Memory B cell (primary cell): ENCODE results near the gene GLT6D1.

ENCODE experiments used
- ATAC-seq: fragments of 150-1000 bp; cut with Tn5 transposase; 2 replicates; pipeline ENCODE4 v1.10.0; 2021; ENCODE audit warnings: low read depth, mild to moderate bottlenecking, moderate library complexity
- DNase-seq, 2 donors: peaks; one replicate each; pipeline ENCODE4 v3.0.0; 2022; ENCODE audit warnings: low spot score in 2 of 2
- H3K27ac Mint-ChIP-seq: one replicate; pipeline ENCODE4 v1.8.0; 2022; ENCODE audit warnings: mild to moderate bottlenecking, moderate library complexity, mixed read lengths
- H3K27me3 Mint-ChIP-seq: one replicate; pipeline ENCODE4 v1.8.0; 2022; ENCODE audit warnings: mixed read lengths
- H3K36me3 Mint-ChIP-seq: one replicate; pipeline ENCODE4 v1.8.0; 2022; ENCODE audit warnings: mild to moderate bottlenecking, mixed read lengths
- H3K4me1 Mint-ChIP-seq: one replicate; pipeline ENCODE4 v1.8.0; 2022; ENCODE audit warnings: mixed read lengths
- H3K4me3 Mint-ChIP-seq: one replicate; pipeline ENCODE4 v1.8.0; 2022; ENCODE audit warnings: mild to moderate bottlenecking, moderate library complexity, mixed read lengths
- H3K9me3 Mint-ChIP-seq: one replicate; pipeline ENCODE4 v1.8.0; 2022; ENCODE audit warnings: mixed read lengths

Gene GLT6D1

GRCh38 chr9:135601988-135602387 is 37.4 kb downstream of the GLT6D1 start:
- H3K27ac Mint-ChIP-seq = no peak overlapping the region
- H3K27me3 Mint-ChIP-seq = peaks cover 14% of the 10 kb centered on the region
- no peaks in the 10 kb centered on the region for H3K4me1 Mint-ChIP-seq
- ATAC-seq (no peak), DNase-seq (no peak)
- no peaks in the 10 kb centered on the region for H3K9me3 Mint-ChIP-seq
- no peaks in the 10 kb centered on the region for H3K36me3 Mint-ChIP-seq
- H3K4me3 Mint-ChIP-seq = no peak overlapping the region

DNA sequence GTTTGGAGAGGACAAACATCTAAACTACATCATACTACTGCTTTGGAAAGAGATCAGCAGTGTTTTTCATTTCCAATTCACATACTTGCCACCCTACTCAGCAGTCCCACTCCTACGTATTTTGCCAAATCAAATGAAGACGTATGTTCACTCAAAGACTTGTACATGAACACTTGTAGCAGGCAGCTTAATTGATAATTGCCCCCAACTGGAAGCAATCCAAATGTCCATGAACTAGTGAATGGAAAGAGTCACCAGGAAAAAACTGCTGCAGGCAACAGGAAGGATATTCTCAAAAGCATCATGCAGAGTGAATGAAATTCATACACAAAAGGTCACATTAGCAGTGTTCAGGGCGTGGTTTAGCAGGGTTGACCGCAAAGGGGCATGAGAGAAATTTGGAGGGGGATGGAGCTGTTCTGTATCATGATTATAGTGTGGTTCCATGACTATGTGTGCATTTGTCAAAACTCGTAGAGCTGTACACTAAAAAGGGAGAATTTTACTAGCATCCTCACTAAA is 39.0 kb downstream of the GLT6D1 start:
- Mint-ChIP-seq H3K27me3 (peaks cover 11% of the 10 kb centered on the region), H3K4me3 (no peak overlapping the region), H3K4me1 (no peaks in the 10 kb centered on the region), H3K27ac (no peak overlapping the region), H3K36me3 (no peaks in the 10 kb centered on the region), H3K9me3 (peaks cover 2% of the 10 kb centered on the region)
- DNase-seq (no peak), ATAC-seq (no peak)

DNA sequence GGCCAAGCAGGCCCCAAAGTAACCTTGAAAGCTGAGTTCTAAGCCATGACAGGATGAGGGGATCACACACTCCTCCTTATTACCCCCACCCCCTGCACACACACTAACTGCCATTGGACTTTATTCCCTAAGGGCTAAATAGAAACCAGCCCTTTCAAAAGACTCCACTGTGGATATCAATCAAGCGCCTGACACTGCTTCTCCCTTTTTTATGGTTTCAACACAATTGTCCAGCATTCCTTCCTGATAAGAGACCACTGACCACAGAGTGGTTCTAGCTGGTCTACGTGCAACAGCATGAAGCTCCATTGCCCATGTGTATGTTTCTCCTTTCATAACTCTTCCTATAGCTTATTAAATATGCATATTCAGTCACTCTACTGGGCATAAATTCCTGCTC is 43.1 kb downstream of the GLT6D1 start:
- Mint-ChIP-seq H3K9me3 (peaks cover 4% of the 10 kb centered on the region), H3K27me3 (peaks cover 9% of the 10 kb centered on the region), H3K36me3 (no peaks in the 10 kb centered on the region), H3K4me3 (no peak overlapping the region), H3K4me1 (no peaks in the 10 kb centered on the region), H3K27ac (no peak overlapping the region)
- DNase-seq = no peak
- no peak for ATAC-seq

DNA sequence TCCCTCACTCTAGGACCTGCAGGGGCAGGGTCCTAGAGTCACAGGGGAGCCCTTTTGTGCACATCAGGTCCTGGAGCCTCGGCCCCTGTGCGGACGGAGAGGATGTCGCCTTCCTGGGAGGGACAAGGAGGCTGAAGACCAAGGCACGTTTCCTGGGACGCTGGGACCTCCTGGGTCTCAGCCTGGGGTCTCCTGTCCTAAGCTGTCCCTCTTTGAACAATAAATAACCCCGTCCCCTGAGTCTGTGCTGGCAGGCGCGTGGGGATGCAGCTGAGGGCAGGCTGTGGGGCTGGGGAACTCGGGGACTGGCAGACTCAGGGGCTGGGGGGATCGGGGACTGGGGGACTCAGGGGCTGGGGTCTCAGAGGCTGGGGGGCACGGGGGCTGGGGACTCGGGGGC is 46.7 kb downstream of the GLT6D1 start:
- no peak overlapping the region for H3K4me3 Mint-ChIP-seq
- no peak for ATAC-seq
- H3K27ac Mint-ChIP-seq = no peak overlapping the region
- H3K9me3 Mint-ChIP-seq = peaks cover 4% of the 10 kb centered on the region
- H3K36me3 Mint-ChIP-seq = no peaks in the 10 kb centered on the region
- H3K27me3 Mint-ChIP-seq = peaks cover 5% of the 10 kb centered on the region
- no peaks in the 10 kb centered on the region for H3K4me1 Mint-ChIP-seq
- no peak for DNase-seq

GRCh38 chr9:135592331-135592590 is 47.1 kb downstream of the GLT6D1 start:
- Mint-ChIP-seq H3K36me3 (no peaks in the 10 kb centered on the region), H3K27me3 (peaks cover 5% of the 10 kb centered on the region), H3K4me1 (no peaks in the 10 kb centered on the region), H3K9me3 (peaks cover 4% of the 10 kb centered on the region), H3K4me3 (no peak overlapping the region), H3K27ac (no peak overlapping the region)
- no peak for ATAC-seq
- DNase-seq = no peak

DNA sequence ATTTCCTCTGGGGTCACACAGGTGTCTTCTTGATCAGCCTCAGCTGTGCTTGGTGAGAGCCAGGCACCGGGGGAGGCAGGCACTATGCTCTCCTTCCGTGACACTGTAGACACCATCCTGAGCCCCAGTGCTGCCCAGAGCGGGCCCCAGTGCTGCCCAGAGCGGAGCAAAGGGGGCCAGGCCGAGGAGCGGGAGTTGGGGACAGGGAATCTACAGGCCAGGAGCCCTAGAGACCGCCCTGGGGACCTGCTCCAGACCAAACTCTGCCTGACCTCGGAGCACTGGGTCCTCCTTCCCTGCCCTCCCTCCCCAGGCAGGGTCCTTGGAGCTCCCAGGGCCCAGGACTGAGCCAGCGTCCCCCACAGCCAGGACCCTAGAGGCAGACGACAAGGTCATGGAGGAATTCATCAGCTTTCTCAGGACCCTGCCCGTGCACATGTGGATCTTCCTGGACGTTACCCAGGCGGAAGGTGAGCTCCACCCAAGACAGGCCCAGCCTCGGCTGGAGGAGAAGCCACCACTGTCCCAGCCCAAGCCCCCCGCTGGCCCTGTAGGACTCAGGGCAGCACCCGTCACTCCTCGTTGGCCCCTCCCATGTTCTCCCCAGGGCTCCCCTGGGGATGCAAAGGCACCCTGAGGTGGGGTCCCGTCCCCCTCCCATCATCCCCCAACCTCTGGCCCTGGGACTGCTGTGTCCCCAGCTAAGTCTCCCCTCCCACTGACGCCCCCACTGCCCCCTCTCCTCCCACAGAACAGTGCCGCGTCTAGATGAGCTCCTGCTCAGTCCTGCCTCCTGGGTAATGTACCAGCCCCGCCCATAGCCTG is 47.6 kb downstream of the GLT6D1 start:
- peaks cover 4% of the 10 kb centered on the region for H3K9me3 Mint-ChIP-seq
- DNase-seq = no peak
- H3K4me1 Mint-ChIP-seq = no peaks in the 10 kb centered on the region
- H3K36me3 Mint-ChIP-seq = no peaks in the 10 kb centered on the region
- no peak for ATAC-seq
- H3K27ac Mint-ChIP-seq = no peak overlapping the region
- H3K4me3 Mint-ChIP-seq = no peak overlapping the region
- H3K27me3 Mint-ChIP-seq = peaks cover 6% of the 10 kb centered on the region

DNA sequence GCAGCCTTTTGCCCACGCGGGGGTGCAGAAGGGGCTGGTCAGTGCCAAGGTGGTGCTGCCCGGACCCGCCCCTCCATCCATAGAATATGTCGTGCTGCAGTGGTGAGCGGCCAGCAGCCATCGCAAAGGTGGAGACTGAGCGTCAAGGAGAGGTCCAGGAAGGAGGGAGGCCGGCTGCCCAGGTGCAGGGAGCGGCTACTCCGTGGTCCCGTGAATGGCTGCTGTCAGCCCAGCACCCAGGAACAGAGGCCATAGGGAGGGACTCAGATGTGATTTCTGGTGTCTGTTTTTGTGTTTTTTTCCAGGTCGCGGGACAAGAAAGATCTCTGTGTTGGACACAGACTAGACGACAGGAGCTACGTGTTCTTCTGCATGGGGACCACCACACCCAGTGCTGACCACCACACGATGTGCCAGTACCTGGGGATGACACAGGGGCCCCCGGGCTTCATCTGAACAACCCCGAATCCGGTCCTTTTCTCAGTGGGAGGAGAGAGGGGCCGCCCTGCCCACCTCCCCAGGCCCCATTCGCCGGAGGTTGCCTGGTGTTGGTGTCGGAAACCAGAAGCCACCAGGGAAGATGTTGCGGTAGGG is 48.8 kb downstream of the GLT6D1 start:
- no peak for DNase-seq
- no peak overlapping the region for H3K27ac Mint-ChIP-seq
- peaks cover 6% of the 10 kb centered on the region for H3K27me3 Mint-ChIP-seq

DNA sequence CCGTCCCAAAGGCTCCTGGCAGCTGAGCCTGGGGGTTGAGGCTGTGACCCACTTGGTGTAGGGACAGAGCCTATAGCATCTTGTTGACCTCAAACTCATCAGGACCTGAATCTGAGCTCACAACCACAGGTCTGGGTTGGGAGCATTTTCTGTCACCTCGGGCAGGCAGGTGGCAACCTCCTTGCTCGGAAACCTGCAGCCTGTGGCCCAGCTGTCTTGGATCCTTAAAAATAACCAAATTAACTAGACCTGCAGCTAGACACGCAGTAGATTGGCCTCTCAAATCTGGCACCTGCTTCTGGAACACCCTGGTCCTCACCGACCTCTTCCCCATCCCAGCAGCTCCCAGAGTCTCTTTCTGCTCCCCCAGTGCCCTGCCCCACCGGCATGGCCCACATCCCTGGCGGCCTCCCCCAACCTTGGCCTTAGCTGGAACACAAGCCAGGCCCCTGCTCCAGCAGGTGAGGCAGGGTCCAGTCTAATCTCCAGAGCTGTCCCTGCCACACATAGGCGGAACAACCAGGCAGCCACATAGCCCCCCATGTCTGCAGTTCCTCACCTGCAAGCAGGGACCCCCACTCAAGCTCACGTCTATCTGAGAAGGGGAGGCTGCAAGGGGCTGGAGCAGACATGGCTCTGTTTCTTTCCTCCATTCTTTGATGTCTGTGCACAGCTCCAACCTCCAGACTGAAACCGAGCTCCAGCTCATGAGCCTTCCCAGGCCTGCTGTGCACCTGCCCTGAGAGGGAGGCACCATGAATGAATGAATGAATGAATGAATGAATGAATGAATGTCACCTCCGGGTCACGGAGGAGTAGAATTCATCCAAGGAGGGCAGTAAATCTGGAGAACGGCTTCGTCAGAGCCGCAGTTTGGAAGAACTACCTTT is 49.5 kb downstream of the GLT6D1 start:
- DNase-seq = no peak
- no peak overlapping the region for H3K4me3 Mint-ChIP-seq
- no peaks in the 10 kb centered on the region for H3K36me3 Mint-ChIP-seq
- no peaks in the 10 kb centered on the region for H3K4me1 Mint-ChIP-seq
- H3K9me3 Mint-ChIP-seq = peaks cover 2% of the 10 kb centered on the region
- ATAC-seq = no peak
- H3K27ac Mint-ChIP-seq = no peak overlapping the region
- peaks cover 6% of the 10 kb centered on the region for H3K27me3 Mint-ChIP-seq

More for the DNA sequence above, 48.8 kb downstream of the GLT6D1 start:
- Mint-ChIP-seq H3K9me3 (peaks cover 4% of the 10 kb centered on the region), H3K36me3 (no peaks in the 10 kb centered on the region), H3K4me3 (no peak overlapping the region), H3K4me1 (no peaks in the 10 kb centered on the region)
- ATAC-seq = no peak

DNA sequence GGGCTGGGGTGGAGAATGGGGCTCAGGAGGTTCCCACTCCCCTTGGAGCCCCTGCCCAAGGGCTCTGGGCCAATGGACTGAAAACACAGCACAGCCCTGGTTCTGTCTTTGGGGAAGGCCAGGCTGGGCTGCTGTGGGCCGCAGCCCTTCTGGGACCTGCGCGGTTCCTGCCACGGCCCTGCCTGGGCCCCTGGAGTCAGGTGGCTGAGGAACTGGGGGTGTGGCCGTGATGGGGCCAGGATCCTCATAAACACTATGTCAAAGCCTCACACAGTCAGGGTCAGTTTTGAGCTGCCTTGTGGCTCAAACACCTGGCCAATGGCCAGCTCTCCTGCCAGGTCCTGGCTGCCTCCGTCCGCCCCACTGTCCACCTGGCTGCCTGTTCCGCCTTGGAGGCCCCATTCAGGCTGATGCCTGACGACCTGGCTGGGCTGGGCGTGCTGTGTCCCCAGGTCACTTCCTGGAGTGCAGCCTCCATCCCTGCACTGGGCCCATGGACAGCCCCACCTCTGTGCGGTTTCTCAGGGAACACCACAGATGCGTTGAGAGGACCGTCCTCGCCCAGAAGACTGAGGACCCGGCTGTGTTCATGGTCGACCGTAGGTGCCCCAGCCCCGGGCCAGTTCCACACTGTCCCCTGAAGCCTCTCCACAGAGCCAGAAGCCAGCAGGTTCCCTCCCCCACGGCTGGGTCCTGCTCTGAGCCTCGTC is 50.3 kb downstream of the GLT6D1 start:
- no peak overlapping the region for H3K4me3 Mint-ChIP-seq
- no peaks in the 10 kb centered on the region for H3K4me1 Mint-ChIP-seq
- no peaks in the 10 kb centered on the region for H3K36me3 Mint-ChIP-seq
- DNase-seq (no peak), ATAC-seq (no peak)
- H3K27me3 Mint-ChIP-seq = peaks cover 6% of the 10 kb centered on the region
- H3K27ac Mint-ChIP-seq = no peak overlapping the region
- peaks cover 2% of the 10 kb centered on the region for H3K9me3 Mint-ChIP-seq

GRCh38 chr9:135588371-135588770 is 51.0 kb downstream of the GLT6D1 start:
- Mint-ChIP-seq H3K27ac (no peak overlapping the region), H3K9me3 (peaks cover 2% of the 10 kb centered on the region), H3K27me3 (peaks cover 6% of the 10 kb centered on the region), H3K4me3 (no peak overlapping the region), H3K4me1 (no peaks in the 10 kb centered on the region), H3K36me3 (no peaks in the 10 kb centered on the region)
- DNase-seq (no peak), ATAC-seq (no peak)

- H3K9me3 Mint-ChIP-seq = no peaks in the 10 kb centered on the region
- peaks cover 6% of the 10 kb centered on the region for H3K27me3 Mint-ChIP-seq
- no peak overlapping the region for H3K27ac Mint-ChIP-seq
- DNase-seq (no peak), ATAC-seq (no peak)
- H3K36me3 Mint-ChIP-seq = no peaks in the 10 kb centered on the region
- no peaks in the 10 kb centered on the region for H3K4me1 Mint-ChIP-seq
- H3K4me3 Mint-ChIP-seq = no peak overlapping the region
Measured at GRCh38 chr9:135587658-135588057, 51.7 kb downstream of the GLT6D1 start.

GRCh38 chr9:135586601-135587109 is 52.7 kb downstream of the GLT6D1 start:
- H3K27me3 Mint-ChIP-seq = peaks cover 8% of the 10 kb centered on the region
- ATAC-seq (no peak), DNase-seq (no peak)
- no peaks in the 10 kb centered on the region for H3K36me3 Mint-ChIP-seq
- H3K27ac Mint-ChIP-seq = no peak overlapping the region
- no peaks in the 10 kb centered on the region for H3K9me3 Mint-ChIP-seq
- H3K4me1 Mint-ChIP-seq = no peaks in the 10 kb centered on the region
- H3K4me3 Mint-ChIP-seq = no peak overlapping the region

DNA sequence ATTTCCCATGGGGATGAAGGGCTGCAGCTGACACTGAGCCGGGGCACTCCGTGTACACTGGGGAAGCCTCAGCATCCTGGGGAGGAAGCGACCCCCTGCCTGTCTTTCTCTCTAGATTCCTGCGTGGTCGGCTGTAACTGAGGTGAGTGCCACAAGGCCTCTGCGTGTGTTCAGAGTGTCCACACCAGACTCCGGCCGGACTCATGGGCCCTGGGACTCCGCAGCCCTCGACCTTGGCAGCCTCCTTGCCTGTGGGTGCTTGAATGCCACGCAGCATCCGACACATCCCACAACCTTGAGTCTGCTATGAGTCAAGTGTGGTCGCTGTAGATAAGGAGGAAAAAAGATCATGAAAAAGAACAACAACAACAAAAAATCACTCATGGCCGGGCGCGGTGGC is 54.4 kb downstream of the GLT6D1 start:
- ATAC-seq (no peak), DNase-seq (no peak)
- Mint-ChIP-seq H3K27me3 (peaks cover 6% of the 10 kb centered on the region), H3K9me3 (no peaks in the 10 kb centered on the region), H3K4me3 (no peak overlapping the region), H3K27ac (no peak overlapping the region), H3K4me1 (no peaks in the 10 kb centered on the region), H3K36me3 (no peaks in the 10 kb centered on the region)
